GM19324 (cell line): ENCODE results near the gene STK11IP.
A peak's percentile ranks its signal among the peaks of the same experiment; 100 is the strongest.
"Not testable (repeated sequence)": the region's sequence is repeated elsewhere in the genome, so short reads cannot be mapped to it uniquely, and the experiment has no call there.

Experiments used
- ATAC-seq: cut with Tn5 transposase; IDR thresholded peaks from one replicate; pipeline ENCODE4 v1.9.1; 2021; ENCODE audit warnings: mild to moderate bottlenecking, moderate library complexity; ENCODE audit not compliant: unreplicated experiment, low FRiP score

The STK11IP gene

DNA sequence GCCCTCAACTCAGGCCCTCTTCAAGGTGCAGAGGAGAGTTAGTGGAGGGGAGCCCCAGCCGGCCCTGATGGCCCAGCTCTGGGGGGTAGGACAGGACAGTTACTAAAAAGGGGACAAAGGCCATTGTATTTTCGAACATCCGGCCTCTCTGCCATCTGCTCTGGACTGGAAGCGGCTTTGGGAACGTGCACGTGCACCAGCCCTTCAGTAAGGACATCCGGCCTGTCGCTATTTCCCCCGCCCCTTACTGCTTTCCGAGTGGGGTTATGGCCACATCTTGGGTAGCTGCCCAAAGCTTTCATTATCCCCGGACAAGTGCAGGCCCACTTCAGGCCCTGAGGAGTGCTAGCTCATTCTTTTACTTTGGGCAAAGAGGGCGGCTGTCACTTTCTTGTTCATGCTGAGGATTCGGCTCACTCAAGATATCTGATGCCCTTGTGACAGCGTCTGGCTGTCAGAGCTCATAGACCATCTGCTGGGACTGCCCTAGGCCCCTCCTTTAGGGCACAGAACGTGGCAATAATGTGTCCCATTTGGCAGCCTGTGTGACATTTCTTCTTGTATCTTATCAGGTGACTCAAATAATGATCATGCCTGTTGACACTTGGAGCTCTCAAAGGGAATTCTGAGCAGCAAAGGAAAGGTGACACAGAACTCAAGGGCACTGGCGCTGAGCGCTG is 47.3 kb downstream of the STK11IP start:
- no peak for ATAC-seq

GRCh38 chr2:219645631-219646527 is 48.2 kb downstream of the STK11IP start:
- ATAC-seq, result no peak

- no peak for ATAC-seq
These were observed 50.5 kb downstream of the STK11IP start for GRCh38 chr2:219648176-219648575.

- ATAC-seq, result no peak
These were observed 51.3 kb downstream of the STK11IP start for GRCh38 chr2:219648963-219649362.

GRCh38 chr2:219650426-219651248 is 53.0 kb downstream of the STK11IP start:
- ATAC-seq, result no peak

GRCh38 chr2:219651656-219652055 is 54.0 kb downstream of the STK11IP start:
- not testable (repeated sequence) for ATAC-seq

DNA sequence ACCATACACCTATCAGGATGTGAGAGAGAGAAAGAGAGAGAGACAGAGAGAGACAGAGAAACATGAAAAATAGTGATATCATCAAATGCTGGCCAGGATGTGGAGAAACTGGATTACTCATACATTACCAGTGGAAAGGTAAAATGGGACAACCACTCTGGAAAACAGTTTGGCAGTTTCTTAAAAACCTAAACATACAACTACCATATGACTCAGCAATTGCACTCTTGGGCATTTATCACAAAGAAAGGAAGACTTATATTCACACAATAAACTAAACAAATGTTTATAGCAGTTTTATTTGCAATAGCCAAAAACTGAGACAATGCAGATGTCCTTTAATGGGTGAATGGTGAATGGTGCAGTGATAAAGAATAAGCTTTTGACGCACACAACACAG is 58.9 kb downstream of the STK11IP start:
- no peak for ATAC-seq

GRCh38 chr2:219658196-219658846 is 60.7 kb downstream of the STK11IP start:
- no peak for ATAC-seq

GRCh38 chr2:219658874-219659273 is 61.2 kb downstream of the STK11IP start:
- no peak for ATAC-seq

DNA sequence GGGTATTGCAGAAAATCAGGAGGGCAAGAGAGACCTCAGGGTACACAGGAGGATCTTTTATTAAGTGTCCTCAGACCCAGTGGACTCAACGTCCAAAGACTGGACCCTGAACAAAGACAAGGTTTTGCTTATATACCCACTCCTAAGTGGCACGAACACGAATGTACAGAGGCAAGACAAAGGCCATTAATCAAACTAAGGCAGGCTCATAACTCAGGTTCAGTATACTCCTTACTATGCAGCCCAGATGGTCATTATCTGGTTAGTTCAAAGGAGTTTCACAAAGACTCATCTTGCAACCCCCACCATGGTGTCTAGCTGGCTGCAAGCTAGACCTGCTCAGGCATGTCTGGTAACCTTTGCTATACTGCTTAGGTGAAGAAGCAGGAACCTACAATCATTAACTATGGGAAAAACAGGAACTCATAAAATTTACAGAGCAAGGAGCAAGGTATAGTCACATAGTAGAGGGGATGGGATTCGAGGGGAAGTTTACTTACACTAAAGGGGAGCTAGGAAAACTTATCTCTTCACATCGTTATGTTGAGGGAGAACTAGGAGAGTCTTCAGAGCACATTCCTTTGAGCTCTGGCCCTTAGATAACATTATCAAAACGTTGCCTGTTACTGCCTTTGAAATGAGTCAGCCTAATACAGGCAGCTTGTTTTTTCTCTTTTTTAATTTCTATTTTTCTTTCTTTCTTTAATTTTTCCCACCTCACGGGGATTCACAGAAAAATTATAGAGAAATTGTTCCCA is 63.7 kb downstream of the STK11IP start:
- ATAC-seq, result peak; percentile 84

DNA sequence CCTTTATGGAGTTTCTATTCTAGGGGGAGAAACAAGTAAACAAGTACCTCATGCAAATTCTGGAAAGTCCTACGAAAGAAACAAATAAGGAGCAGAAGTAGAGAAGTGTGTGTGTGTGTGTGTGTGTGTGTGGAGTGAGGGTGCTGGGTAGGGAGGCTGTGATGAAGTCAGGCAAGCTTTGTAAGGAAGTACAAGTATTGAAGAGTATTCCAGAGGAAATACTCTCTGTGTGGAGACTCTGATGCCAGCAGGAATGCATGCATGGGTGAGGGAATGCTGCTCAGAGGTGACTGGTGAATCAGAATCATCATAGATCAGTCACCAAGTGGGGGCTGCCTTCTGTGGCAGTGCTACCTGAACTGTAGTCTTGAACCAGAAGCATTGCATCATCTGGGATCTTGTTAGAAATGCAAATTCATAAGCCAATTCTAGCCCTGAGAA is 64.3 kb downstream of the STK11IP start:
- ATAC-seq, result peak; percentile 27

DNA sequence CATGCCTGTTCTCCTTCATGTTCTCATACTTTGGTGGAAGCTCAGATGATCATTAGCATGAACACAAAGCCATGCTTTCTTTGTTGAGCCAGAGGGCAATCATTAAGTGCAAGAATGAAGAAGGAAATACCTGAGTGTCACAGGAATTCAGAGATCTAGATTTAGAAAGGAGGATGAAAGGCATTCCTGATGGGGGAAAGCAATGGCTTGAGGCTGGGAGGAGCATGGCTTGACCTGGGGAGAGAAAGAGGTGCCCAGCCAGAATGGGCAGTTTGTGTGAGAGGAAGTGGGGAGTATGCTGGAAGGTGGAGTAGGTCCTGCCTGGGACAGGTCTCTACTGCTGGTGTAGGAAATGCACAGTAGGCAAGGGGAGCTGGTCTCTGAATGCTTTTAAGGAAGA is 64.9 kb downstream of the STK11IP start:
- no peak for ATAC-seq

- ATAC-seq, result no peak
These were observed 65.6 kb downstream of the STK11IP start for GRCh38 chr2:219663116-219663762.

GRCh38 chr2:219664041-219664440 is 66.4 kb downstream of the STK11IP start:
- no peak for ATAC-seq

DNA sequence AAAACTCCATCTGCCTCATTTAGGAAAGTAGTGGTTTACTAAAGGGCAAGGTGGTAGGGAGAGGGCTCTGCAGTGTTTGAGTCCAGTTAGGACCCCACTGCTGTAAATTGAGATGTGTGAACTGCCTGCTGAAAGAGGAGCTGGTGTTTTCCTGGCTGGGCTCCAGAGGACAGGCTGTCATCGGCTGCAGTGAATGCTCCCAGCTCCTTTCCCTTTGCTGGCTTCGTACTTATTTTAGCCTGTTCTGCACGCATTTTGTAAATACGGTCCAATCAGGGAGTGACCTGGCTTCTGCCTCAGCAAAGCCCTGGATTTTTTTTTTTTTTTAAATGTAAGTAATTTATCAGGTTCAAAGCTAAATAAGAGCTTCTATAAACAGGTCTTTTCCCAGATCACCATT is 67.3 kb downstream of the STK11IP start:
- no peak for ATAC-seq

- no peak for ATAC-seq
These were observed 68.3 kb downstream of the STK11IP start for GRCh38 chr2:219665926-219666325.
